GM21390 (cell line): ENCODE data around the gene GRK1.
"Not testable (repeated sequence)": the region's sequence is repeated elsewhere in the genome, so short reads cannot be mapped to it uniquely, and the experiment has no call there.

Experiments
- ATAC-seq: cut with Tn5 transposase; IDR thresholded peaks from one replicate; pipeline ENCODE4 v1.9.1; 2021; ENCODE audit not compliant: unreplicated experiment

GRK1 gene

DNA sequence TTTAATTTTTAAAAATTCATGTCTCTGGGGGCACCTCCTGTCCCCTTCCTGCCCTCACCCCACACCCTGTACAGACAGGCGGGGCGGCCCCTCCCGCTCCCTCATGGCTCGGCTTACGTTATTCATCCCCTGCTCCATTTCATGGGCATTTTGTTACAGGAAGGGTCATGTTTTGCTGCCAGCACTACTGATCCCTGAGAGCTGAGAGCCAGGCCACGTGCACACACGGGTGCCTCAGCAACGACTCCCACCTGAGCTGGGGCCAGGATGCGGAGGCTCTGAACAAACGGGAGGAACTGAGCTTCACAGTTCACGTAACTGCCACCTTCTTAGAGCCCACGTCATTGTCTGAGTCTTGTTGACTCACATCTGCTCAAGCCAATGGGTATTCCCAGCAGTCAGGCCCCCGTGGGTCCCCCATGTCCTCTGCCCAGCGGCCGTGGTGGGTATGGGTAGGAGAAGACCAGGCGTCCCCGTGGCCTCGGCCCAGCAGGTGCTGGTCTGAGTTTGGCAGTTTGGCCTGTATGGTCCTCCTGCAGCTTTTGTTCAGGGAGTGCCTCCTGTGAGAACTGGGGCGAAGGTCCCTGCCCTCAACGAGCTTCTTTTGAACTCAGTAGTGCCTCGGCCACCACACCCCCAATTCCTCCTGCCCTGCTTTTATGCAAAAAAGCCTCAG lies 75.6 kb downstream of the GRK1 start:
- no peak for ATAC-seq

DNA sequence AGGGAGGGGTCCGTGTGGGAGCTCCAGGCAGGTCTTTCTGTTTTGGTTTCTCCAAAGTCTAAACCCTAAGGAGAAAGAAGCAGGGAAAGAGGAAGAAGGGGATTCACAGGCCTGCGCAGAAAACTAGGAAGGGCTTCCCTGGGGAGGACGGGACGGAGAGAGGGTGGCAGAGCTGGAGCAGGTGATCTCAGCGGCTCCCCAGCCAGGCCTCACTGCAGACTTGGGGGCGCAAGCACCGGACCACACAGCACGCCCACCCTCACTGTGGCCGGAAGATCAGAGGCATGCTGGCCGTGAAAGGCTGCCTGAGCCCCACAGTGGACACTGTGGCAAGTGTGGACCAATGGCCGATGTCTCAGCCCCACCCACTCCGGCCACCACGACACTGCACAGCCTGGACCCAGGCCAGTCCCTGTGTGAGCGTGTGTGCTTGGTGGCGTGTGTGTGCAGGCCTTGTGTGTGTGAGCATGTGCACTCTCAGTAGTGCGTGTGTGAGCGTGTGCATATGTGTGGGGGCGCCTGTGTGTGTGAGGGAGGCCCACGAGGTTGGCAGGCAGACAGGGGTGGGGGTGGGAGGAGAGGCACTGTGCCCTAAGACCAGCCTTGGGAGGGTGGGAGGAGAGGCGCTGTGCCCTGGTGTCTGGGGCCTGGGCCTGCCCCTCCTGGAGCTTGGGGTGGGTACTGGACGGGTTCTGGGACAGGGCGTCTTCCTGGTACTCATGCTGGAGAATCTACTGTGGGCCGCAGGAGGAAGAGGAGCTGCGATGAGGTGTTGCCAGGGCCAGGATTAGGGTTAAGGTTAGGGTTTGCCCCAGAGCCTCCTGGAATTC lies 76.6 kb downstream of the GRK1 start:
- ATAC-seq = no peak

DNA sequence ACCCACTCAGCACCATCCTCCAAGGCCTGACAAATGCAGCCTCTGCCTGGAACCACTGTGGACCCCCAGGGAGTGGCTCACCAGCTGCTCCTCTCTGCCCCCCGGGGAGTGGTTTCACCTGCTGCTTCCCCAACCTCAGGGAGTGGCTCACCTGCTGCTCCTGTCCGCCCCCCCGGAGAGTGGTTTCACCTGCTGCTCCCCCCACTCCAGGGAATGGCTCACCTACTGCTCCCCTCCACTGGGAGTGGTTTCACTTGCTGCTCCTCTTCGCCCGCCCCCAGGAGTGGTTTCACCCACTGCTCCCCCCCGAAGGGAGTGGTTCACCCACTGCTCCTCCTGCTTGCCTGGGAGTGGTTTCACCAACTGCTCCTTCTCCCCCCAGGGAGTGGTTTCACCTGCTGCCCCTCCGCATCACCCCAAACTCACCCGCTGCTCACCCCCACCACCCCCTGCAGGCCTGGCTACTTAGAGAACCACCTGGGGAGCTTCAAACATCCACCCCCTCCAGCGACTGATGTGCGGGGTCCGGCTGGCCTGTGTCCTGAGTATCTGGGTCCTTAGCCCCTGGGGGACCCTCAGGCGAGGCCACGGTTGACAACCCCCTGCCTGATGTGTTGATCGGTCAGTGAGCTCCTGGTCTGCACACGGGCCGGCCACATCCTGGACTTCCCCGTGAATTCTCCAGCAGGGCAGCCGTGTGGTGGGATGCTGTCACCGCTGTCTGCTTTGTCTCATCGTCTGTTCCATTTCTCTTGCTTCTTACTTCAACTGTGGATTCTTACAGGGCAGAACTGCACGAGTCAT lies 77.4 kb downstream of the GRK1 start:
- ATAC-seq = no peak

DNA sequence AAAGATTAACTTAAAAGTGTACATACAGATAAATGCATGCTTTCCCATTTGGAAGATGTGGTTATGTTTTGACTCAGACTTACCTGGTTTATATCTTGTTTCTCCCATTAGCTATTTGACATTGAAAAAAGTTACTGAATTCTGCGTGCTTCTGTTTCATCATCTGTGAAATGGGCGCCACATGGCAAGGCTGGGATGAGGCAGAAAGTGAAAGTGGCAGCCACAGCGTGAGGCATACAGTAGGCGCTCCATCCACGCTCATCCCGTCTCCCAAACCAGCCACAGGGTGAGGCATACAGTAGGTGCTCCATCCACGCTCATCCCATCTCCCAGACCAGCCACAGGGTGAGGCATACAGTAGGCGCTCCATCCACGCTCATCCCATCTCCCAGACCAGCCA lies 78.0 kb downstream of the GRK1 start:
- ATAC-seq = no peak

DNA sequence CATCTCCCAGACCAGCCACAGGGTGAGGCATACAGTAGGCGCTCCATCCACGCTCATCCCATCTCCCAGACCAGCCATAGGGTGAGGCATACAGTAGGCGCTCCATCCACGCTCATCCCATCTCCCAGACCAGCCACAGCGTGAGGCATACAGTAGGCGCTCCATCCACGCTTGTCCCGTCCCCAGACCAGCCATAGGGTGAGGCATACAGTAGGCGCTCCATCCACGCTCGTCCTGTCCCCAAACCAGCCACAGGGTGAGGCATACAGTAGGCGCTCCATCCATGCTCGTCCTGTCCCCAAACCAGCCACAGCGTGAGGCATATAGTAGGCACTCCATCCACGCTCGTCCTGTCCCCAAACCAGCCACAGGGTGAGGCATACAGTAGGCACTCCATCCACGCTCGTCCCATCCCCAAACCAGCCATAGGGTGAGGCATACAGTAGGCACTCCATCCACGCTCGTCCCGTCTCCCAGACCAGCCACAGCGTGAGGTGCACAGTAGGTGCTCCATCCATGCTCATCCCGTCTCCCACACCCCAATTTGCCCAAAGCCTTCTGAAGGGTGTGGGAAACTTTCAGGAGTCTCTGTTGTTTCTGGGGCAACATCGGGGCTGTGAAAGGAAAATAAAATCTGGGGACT lies 78.6 kb downstream of the GRK1 start:
- ATAC-seq = not testable (repeated sequence)

DNA sequence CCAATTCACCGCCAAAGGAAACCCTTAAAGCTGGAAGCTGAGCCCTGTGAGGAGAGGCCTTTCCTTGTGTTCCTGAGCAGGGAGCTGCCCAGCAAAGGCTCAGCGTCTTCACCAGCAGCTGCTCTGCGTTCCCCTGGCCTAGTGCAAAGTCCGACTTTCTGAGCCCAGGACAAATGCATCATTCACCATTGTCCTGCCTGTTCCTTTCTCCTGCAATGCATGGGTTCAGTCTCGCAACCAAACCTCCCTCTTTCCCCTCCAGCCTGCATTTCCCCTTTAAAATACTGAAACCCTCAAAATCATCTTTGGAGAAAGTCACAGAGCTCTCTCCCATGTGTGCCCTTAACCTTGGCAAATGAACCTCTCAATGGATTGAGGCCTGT lies 79.1 kb downstream of the GRK1 start:
- ATAC-seq = no peak

DNA sequence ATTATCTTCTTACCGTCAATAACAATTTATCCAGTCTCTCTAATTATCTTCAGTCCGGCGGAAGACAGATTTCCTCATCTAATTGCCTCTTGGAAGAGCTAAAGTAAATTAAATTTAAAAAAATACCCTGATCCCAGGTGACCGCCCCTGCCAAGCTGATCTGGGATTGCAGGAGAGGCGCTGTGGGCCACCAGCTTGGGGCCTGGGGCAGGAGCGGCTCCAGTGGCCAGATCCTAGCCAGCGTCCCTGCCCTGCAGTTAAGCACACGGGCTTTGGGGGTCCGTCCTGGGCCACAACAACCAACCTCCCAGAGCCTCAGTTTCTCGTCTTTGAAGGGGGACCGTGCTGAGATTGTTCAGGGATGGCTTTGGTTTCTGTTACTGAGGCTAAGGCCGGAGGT lies 79.7 kb downstream of the GRK1 start:
- ATAC-seq = no peak

DNA sequence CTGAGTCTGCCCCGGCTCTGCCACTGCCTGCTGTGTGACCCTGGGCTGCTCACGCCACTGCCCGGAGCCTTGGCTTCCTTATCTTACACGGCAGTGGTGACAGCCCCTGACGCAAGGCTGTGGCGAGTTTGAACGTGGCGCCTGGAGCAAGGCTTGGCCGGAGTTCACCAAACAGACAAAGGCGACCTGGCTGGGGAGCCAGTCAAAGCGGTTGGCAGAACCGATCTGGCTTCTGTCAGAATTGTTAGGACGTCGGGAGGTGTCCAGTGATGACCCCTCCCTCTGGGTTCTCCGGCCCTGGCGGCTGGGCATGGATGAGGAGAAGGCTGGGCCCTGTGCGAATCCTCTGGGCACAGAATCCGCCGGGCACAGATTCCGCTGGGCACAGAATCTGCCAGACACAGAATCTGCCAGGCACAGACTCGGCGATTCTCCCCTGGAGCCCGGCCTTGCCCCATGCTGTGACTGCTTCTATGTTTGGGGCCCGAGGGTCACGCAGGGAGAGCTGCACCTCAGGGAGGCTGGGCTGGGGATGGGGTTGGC lies 80.3 kb downstream of the GRK1 start:
- no peak for ATAC-seq

DNA sequence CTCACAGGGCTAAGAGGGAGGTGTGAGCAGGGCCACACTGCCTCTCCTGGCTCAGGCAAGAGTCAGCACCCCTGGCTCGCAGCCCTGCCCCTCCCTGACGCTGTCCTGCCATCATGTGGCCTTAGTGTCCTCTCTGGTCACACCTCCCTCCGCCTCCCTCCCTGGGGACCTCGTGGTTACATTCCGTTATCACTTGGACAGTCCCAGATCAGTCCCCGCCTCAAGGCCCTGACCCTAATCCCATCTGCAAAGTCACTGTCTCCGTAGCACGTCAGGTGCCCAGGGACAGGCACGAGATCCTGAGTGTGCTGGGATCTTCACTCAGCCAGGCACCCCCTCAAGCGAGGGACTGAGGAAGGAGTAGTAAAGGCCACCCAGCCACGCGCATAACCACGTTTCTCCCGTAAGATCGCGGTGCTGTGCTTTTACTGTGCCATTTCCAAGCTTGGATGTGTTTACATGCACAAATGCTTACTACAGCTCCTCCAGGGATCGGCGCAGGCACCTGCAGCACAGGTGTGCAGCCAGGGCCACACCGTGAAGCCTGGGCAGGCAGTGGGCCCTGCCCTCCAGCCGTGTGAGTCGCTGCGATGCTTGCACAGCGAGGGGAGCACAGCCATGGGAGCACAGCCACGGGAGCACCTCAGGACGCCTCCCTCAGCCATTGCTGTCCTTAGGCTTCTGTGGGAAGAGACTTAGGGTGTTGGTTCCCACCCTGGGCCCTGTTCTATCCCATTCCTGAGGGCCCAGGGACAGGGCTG lies 81.3 kb downstream of the GRK1 start:
- no peak for ATAC-seq

DNA sequence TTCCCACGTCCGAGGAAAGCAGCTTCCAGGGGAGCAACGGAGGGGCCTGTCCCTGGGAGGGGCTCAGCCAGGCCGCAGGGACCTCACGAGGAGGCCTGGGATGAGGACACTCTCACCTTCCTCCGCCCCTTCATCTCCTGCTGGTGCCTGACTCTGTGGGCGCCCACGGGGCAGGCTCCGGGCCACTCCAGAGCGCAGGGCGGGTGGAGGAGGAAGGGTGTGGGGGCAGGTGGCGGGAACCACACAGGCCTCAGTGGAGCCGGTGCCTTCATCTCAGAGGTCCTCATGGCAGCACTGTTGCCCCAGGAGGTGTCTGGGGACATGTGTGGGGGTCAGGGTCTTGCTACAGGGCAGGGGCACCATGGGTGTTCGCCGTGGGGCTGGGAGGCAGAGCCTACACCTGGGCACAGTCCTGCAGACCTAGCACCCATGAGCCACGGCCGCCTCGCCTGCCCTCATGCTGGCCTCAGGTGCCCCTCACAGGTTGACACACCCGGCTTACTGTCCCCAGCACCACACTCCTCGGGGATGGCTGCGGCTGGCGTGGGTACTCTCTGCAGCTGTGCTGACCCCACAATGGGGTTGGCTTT lies 81.9 kb downstream of the GRK1 start:
- ATAC-seq = no peak

DNA sequence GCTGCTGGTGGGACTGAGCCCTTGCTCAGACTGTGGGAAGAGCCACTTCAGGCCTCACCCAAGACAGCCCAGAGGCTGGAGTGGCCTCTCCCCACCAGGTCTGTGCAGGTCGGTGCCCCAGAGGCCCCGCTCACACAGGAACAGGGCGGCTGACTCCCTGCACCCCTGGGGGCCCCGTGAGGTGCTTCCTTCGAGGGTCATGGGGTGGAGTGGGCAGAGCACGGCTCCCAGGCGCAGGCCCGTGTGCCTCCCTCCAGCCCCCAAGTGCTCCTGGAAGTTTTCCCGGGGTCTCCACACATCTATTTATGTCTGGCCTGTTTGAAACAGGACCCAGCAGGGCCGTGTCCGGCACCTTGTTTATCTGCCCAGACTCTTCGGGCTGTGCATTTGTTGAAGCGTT lies 82.5 kb downstream of the GRK1 start:
- no peak for ATAC-seq

DNA sequence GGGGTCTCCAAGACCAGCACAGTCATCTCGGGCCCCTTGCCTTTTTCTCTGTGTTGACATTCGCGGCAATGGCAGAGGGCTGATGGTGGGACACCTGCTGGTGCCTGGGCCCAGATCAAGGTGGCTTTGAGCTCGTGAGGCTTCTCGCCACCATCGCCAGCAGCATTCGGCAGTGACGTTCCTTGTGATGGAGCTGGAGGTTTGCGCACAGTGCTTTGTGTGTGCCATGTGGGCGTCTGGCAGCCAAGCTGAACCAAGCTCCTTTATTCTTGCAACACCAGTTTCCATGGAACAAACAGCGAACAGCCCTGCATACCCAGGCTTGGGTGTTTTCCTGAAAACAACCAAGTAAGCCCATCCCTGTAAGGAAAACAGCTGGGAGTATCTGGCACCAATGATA lies 82.9 kb downstream of the GRK1 start:
- no peak for ATAC-seq

DNA sequence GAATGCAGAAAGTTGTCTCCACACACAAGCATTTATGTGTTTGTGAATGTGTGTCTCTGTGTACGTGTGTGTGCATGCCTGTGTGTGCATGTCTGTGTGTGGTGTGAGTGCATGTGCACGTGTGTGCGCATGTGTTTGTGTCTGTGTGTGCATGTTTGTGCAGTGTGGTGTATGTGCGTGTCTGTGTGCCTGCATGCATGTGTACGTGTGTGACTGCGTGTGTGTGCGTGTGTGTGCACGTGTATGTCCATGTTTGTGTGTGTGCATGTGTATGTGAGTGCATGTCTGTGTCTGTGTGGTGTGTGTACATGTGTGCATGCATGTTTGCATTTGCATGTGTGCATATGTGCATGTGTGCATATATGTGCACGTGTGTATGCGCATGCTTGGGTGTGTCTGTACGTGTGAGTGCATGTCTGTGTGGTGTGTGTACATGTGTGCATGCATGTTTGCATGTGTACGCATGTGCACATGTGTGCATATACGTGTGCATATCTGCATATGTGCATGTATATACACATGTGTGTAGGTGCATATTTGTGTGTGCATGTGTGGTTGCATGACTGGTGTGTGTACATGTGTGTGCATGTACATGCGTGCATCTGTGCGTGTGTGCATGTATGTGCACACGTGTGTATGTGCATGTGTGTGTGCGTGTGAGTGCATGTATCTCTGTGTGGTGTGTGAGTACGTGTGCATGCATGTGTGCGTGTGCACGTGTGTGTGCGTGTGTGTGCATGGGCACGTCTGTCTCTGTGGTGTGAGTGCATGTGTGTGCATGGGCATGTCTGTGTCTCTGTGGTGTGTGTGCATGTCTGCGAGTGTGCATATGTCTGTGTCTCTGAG lies 83.8 kb downstream of the GRK1 start:
- no peak for ATAC-seq

DNA sequence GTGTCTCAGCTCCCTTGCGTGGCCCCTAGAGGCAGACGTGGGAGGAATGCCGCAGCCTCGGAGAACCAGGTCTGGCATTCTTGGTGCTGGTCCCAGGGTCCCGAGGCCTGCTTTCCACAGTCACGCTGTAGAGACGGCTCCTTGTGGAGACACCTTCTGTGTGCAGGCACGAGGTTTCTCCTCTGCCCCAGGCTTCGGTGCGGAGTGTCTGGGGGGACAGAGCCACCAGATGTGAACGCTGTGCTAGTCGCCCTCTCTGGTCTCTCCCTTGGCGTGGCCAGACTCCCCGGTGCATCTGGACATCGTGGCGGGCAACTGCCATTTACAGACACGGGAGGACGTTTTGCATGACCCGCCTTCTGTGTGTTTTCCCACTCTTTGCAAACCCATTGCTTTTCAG lies 84.5 kb downstream of the GRK1 start:
- ATAC-seq = no peak

DNA sequence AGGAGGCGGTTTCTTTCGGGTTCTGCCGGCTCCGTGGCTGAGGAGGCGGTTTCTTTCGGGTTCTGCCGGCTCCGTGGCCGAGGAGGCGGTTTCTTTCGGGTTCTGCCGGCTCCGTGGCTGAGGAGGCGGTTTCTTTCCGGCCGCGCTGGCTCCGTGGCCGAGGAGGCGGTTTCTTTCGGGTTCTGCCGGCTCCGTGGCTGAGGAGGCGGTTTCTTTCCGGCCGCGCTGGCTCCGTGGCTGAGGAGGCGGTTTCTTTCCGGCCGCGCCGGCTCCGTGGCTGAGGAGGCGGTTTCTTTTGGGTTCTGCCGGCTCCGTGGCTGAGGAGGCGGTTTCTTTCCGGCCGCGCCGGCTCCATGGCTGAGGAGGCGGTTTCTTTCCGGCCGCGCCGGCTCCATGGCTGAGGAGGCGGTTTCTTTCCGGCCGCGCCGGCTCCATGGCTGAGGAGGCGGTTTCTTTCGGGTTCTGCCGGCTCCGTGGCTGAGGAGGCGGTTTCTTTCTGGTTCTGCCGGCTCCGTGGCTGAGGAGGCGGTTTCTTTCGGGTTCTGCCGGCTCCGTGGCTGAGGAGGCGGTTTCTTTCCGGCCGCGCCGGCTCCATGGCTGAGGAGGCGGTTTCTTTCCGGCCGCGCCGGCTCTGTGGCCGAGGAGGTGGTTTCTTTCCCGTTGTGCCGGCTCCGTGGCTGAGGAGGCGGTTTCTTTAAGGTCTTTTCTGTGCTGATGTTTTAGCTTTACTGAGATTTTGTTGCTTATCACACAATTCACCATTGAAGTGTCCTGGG lies 85.4 kb downstream of the GRK1 start:
- ATAC-seq = not testable (repeated sequence)

DNA sequence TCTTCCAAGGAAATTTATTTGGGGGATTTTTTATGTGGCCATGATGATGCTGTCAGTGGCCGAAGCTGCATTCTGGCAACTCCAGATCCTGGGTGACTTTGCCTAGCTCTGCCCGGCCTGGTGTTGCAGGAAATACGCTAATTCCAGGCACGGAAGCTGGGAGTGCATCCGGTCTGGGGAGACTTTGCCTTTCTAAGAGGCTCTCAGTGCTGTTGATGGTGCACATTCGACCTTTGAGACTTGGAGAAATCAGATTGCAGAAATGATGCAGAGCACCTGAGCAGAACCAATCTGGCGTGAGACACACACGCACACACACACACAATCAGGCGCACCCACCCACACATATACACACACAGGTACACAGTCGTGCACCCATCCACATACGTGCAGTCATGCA lies 86.2 kb downstream of the GRK1 start:
- no peak for ATAC-seq

DNA sequence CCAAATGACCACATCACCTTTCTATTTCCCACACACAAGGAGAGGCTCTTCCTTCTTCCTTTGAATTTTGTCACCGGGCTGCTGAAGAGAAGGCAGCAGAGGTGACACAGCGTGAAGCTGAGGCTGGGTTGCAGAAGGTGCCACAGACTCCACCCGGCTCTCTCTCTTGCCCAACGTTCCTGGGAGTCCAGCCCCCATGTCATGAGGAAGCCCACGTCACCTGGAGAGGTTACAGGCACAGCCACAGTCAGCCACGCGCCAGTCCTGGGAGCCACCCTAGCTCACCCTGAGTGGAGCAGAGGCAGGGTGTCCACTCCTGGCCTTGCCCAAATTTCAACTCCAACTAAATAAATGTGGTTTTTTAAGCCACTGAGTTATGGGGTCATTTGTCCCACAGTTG lies 87.2 kb downstream of the GRK1 start:
- ATAC-seq = no peak

DNA sequence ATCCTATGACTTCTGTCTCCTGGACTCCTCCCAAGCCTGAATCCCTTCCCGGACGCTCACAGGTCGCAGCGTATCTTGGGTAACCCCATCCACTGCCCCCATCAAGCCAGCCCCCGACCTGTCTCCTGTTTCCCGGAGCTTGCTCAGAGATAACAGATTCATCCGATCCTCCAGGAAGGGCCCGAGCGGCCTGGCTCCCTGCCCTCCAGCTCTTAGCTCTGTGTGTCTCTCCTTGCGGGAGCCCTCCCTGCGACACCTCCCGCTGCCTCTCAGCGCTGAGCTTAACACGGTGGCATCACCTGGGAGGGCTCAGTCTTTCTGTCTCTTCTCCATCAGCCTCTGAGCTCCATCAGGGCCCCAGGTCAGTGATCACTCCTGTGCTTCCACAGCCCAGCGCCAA lies 87.7 kb downstream of the GRK1 start:
- no peak for ATAC-seq
